GM18505 (cell line): ENCODE results near the gene B4GALT6.

ENCODE experiments used
- ATAC-seq: cut with Tn5 transposase; IDR thresholded peaks from one replicate; pipeline ENCODE4 v1.9.1; 2021; ENCODE audit not compliant: unreplicated experiment
- POLR2A ChIP-seq: IDR thresholded peaks from 4 replicates; pipeline ENCODE4 v1.6.1; 2011; ENCODE audit warnings: borderline replicate concordance; ENCODE audit not compliant: insufficient read depth, insufficient read length; ENCODE audit errors: extremely low read depth

Gene B4GALT6

DNA sequence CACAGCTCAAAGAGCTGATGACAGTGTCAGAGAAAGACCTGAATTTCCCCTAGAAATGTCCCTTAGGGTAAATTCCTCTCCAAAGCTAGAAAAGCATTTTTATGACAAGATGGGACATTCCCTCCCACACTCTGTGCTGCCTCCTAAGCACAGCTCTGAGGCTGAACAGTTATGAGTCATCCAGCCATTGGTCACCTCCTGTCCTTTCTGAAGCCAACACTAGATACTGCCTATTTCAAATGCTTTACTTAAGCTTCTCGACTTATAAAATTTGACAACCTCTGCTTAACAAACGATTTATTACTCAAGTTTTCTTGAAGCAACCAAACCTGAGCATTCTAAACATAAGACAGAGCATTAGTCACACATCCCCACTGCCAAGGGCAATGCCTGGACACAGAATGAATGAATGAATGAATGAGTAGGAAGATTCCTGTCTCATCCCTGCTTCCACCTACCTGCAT is 35.4 kb downstream of the B4GALT6 start:
- no peak for TF ChIP-seq POLR2A
- peak; percentile 74 for ATAC-seq

DNA sequence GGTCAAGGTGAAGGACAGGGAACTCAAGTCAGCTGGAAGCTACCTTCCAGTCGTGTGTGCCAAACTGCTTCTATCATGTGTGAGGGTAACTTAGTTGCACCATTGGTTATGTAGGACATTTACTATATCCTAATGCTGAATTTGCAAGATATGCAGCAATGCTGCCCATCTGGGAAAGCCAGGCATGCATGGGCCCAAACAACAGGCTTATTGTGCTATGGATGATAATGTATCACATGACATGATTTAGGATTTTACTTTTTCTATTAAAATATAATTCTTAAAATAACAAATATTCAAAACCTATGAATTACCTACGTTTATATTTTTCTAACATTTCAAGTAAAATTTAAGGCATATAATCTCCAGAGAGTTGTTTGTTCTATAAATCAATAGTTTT is 35.9 kb downstream of the B4GALT6 start:
- no peak for TF ChIP-seq POLR2A
- no peak for ATAC-seq

DNA sequence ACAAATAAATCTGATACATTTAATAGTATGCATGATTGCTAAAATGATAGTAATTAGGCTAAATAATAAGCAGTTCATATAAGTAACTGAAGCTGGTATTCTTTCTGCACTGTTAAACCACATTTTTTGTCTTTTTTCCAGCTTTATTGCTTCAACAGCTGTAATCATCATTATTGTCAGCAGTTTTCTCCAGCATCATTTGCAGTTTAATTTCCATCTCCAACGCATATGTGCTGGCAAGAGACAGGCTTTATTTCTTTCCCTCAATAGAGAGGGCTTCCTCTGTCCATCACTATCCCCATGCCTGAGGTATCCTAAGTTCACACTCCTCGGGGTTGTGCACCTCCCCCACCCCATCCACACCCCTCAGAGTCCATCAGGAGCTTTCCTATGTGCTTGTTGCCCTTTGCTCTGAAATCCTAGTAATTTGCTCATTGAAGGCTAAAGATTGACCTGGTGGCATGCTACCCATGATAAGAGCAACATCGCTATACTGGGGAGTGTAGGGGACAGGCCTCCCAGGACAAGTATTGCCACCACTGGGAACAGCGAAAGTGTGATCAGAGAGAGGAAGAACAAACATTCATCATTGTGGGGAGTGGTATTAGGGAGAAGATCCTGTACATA is 37.1 kb downstream of the B4GALT6 start:
- ATAC-seq = no peak
- TF ChIP-seq POLR2A = no peak

DNA sequence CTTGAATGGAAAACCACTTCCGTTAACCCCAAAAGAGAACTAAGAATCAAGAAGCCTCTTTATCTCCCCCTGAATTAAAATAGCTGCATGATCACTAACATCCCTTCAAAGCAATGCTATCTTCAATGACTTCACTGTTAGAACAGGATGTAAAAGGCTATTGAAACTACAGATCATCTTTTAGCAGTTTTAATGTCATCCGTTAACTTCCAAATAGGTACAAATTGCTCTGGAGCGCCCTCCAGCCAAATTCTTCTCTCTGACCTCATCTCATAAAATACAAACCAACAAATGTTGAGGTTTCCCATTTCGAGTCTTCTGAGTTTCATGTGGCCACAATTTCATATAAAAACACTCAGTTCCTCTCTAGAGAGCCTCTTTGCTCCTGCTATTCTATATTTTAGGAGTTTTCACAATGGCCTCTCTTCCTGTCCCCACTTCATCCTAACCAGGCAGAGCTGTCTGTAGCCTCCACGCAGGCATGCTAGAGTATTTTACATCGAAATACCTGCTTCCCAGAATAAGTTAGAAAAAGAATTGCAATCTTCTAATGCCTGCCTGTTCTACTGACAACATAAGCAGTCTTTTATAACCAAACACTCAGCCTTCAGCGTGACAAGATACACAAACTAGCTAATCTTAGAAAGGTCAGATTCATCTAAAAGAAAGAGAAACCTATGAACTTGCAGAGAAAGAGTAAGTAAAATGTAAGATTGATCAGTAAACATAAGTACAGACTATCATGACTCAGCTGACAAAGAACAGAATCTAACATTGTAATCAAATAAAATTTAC is 37.9 kb downstream of the B4GALT6 start:
- no peak for ATAC-seq

DNA sequence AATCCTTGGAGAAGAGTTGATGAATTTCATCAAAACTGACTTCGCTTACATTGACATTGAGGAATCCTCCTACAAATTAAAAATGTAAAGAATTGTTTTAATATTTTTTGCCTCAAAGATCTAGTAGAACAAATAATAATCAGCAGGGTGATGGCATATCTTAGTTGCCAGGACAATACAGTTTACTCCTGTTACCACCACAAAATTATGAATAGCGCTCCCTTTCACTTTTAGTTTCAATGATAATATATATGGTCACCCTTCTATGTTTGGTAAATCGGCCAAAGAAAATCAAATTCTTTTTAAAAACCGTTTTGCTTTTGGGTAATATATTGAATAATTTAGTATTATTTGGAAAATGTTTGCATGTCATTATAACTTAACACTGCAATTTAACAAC is 39.0 kb downstream of the B4GALT6 start:
- no peak for ATAC-seq
- no peak for TF ChIP-seq POLR2A

More for the DNA sequence above, 37.9 kb downstream of the B4GALT6 start:
- no peak for TF ChIP-seq POLR2A

DNA sequence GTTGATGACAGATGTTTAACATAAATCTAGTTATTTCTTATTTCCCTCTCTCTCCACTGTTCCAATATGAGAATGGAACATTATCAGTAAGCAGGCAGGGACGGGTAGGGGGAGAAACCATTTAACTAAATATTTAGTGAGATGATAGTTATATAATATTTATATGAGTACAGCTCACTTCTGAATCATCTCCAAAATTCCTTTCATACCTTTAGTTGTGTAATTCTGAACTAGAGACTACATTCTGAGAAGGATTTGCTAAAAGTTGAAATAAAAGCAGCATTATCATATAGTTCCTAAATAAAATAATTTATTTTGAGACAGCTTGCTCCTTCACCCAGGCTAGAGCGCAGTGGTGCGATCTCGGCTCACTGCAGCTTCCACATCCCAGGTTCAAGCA is 41.4 kb downstream of the B4GALT6 start:
- no peak for TF ChIP-seq POLR2A
- no peak for ATAC-seq

DNA sequence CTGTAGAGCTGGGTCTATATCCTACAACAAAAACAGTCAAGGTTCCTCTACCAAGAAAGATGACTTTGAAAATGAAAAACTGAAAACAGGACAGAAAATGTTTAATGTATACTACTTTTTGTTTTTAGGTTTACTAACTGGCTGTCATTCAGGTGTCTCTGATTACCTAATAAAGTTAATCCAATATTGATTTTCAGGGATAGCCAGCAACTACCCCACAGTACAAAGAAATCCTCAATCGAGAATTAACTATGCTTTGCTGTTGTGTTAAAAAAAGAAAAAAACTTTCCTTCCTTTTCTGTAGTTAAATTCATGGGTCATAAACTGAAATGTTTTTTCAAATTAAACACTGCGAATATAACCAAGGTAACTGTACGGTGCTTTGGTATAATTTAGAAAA is 46.9 kb downstream of the B4GALT6 start:
- no peak for TF ChIP-seq POLR2A
- ATAC-seq = no peak

DNA sequence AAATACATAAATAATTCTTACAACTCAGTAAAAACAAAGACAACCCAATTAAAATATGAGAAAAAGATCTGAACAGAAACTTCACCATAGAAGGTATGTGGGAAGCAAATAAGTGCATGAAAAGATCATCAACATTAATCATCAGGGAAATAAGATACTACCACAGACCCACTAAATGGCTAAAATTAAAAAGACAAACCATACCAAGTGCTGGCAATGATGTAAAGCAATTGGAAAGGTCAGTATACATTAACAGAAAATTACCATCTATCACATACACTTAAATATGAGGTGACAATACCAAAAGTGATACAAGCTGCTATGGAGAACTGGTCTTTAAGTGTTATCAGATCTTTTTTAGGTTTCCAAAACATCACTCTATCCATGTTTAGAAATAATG is 48.0 kb downstream of the B4GALT6 start:
- ATAC-seq = no peak
- no peak for TF ChIP-seq POLR2A

DNA sequence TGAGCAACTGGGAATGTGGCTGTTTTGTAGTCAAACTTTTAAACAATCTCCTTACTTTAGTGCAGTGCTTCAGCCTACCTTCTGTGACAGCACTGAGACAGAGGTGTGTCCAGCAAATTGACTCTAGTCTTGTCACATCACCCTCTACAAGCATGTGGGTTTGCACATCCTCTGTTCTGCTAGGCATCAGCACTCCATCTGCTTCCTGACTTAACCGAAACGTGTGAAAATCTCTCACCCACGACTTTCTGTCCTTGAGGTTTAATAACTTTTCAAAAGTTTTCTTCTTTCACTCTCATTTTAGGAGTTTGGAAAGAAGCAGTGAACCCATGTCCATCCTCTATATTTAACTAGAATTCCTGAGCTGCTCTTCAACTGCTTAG is 50.1 kb downstream of the B4GALT6 start:
- TF ChIP-seq POLR2A = no peak
- ATAC-seq = peak; percentile 97

DNA sequence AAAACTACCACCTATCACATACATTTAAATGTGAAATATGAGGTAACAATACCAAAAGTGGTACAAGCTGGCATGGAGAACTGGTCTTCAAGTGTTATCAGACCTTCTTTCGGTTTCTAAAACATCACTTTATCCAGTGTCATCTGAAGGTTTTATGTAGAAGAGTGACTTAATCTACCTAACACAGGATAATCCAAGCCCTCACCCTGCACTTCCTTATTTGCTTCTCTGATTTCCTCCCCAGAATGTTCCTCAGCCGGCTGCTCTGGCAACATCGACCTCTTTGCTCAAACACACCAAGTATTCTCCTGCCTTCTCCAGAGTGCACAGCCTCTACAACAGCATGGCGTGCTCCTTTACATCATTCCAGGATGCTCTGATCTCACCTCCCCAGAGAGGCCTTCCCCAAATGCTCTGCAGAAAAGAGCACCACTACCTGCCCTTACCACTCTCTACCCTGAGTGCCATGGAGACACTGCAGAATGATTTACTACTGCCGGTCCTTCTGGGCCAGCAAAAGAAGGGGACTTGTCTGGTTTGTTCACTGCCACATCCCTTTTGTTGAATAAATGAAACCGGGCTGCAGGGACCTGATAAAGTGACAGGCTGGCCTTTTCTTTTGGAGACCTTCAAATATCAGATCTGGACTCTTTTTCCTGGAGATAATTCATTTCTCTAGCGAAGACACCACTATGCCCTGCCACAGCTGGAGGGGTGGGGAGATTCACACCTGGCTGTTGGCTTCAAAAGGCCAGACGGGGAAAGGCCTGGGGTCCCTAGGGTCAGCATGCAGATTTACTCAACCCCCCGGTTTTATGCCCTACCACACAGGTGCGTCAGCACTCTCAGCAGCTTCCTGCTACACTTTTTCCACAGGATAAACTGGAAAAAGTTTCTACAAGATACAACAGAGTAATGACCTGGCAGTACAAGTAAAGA is 50.7 kb downstream of the B4GALT6 start:
- TF ChIP-seq POLR2A = no peak
- ATAC-seq = peak; percentile 28

DNA sequence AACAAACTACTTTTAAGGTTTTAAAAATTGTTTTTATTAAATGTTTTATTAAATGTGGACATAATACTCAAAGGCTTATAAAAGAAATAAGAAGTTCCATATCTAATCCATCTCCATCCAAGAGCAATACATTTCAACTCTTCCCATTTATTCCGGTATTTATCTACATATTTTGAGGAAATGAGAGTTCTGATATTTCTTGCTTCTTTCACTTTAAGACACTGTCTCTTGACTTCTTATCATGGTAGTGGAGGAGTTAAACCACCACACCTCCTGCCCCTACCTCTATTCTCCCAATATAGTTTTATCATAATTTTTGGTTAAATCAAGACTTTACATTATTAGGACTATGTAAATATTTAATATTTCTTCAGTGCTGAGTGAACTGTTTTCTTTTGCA is 52.0 kb downstream of the B4GALT6 start:
- TF ChIP-seq POLR2A = no peak
- no peak for ATAC-seq

DNA sequence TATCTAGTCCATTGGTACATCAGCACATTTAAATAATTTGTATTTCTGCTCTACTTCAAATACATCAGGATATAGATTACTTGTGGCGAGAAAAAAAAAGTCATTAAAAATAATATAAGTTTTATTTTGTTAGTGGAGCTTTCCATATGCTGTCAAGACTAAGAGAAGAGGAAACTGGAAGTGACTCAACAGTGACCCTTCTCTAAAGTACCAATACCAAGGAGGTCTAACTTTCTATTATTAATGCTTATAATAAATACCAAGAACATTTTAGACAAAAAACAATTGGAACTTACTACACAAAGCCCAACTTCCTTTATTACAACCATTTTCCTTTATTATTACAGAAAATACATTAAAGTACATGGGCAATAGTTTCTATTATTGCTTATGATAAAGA is 52.9 kb downstream of the B4GALT6 start:
- ATAC-seq = no peak
- TF ChIP-seq POLR2A = no peak

DNA sequence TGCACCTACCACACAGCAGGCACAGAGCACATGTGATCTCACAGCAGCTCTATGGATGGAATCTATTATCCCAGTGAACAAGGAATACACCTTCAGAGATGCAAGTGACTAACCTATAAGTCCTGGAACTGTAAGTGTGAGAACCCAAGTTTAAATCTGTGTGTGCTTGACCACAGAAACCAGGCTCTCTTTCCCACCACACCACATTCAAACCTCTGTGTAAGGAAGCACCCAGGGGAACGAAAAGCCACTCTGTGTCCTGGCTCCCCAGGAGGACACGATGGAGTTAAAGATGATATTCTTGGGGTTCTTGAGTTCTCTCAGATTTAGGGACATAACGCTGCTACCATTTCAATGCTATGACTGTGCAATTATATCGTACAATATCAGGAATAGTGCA is 53.8 kb downstream of the B4GALT6 start:
- ATAC-seq = no peak
- TF ChIP-seq POLR2A = no peak

DNA sequence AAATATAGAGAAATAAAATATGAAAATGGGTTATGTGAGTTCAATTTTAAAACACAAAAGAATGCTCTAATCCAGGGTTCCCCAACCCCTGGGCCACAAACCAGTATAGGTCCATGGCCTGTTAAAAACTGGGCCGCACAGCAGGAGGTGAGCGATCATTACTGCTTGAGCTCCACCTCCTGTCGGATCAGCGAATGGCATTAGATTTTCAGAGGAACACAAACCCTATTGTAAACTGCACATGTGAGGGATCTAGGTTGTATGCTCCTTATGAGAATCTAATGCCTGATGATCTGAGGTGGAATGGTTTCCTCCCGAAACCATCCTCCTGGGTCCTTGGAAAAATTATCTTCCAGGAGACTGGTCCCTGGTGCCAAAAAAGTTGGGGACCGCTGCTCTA is 58.0 kb downstream of the B4GALT6 start:
- no peak for TF ChIP-seq POLR2A
- no peak for ATAC-seq

DNA sequence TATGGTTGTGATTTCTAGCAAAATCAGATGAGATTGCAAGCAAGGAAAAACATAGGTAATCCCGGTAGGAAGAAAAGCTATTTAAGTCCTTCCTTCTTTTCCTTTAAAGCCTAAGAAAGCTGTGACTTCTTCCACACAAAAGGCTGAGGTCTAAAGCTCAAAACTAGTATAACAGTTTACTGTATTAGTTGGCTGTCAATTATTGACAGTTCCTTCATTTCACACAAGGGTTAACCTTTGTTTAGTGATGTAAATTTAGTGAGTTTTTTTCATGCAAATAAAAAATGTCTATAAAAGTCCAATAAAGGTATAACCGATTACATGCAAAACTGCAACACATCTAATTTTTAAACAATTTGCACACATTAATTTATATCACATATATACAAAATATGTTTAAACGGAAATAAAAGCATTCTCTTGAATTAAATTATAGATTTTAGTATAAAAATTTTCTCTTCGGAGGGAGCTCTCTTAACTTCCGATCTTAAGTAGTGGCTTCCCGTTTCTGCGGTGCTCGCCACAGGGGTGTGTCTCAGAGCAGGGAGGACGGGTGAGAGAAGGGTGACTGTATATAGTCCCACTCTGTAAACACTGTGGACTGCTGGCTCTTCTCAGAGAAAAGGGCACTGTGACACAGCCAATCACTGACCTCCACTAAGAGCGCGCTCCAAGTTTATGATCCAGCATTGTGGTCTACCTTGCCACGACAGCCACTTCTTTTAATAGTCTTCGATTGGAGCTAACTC is 59.3 kb downstream of the B4GALT6 start:
- TF ChIP-seq POLR2A = no peak
- no peak for ATAC-seq
